K562 (cell line): ENCODE data around the gene TUBB6. TPM values are rescaled to one million over a fixed set of nuclear protein-coding genes. Genes with fewer than 3 reads are reported as not detected.

ENCODE experiments used
- ARNT ChIP-seq, 2 experiments: fragments of 450-650 bp; IDR thresholded peaks; 2 replicates each; pipeline ENCODE4 v1.6.1; 2016; ENCODE audit warnings: mild to moderate bottlenecking in 1 of 2
- BRD4 ChIP-seq: fragments of 200-600 bp; sonication (generic); IDR thresholded peaks from 2 replicates; pipeline ENCODE4 v1.6.1; 2017; ENCODE audit warnings: inconsistent platforms
- CBX5 ChIP-seq: IDR thresholded peaks from 2 replicates; pipeline ENCODE4 v1.6.1; 2014; ENCODE audit warnings: low read depth, borderline replicate concordance
- DEAF1 ChIP-seq: fragments of 450-650 bp; formaldehyde crosslinking; IDR thresholded peaks from 2 replicates; pipeline ENCODE4 v1.4.0; 2020; ENCODE audit warnings: mild to moderate bottlenecking, moderate library complexity
- ILK ChIP-seq: fragments of 450-650 bp; IDR thresholded peaks from 2 replicates; pipeline ENCODE4 v1.6.1; 2016; ENCODE audit warnings: missing genetic modification characterization, low read depth, mild to moderate bottlenecking, missing compliant biosample characterization, moderate library complexity, borderline replicate concordance
- MNT ChIP-seq, 2 experiments: fragments of 450-650 bp; conservative IDR thresholded peaks; 2 replicates each; pipeline ENCODE4 v1.6.1; 2017; ENCODE audit warnings: mild to moderate bottlenecking in 2 of 2, moderate library complexity in 2 of 2
- PML ChIP-seq: IDR thresholded peaks from 2 replicates; pipeline ENCODE4 v1.6.1; 2012; ENCODE audit warnings: low read length, inconsistent platforms
- POLR2A ChIP-seq: fragments of 450-650 bp; conservative IDR thresholded peaks from 2 replicates; pipeline ENCODE4 v1.6.1; 2016
- RBM14 ChIP-seq: fragments of 200-400 bp; formaldehyde crosslinking; IDR thresholded peaks from 2 replicates; pipeline ENCODE4 v1.6.1; 2018; ENCODE audit warnings: low read depth, mild to moderate bottlenecking, low read length, moderate library complexity, borderline replicate concordance; ENCODE audit not compliant: insufficient read depth
- RNF2 ChIP-seq: sonication (generic); IDR thresholded peaks from 2 replicates; pipeline ENCODE4 v1.6.1; 2016
- RUNX1 ChIP-seq: sonication (generic); IDR thresholded peaks from 2 replicates; pipeline ENCODE4 v1.6.1; 2016; ENCODE audit warnings: antibody characterized with exemption, low read depth
- SIRT6 ChIP-seq: IDR thresholded peaks from one replicate; pipeline ENCODE4 v1.6.1; 2012; ENCODE audit warnings: low read depth, mild to moderate bottlenecking, control low read depth, inconsistent platforms, low read length, moderate library complexity
- STAG1 ChIP-seq: sonication (generic); formaldehyde crosslinking; IDR thresholded peaks from 2 replicates; pipeline ENCODE4 v1.5.0; 2020; ENCODE audit warnings: missing genetic modification reagents, borderline replicate concordance
- TBP ChIP-seq: optimal IDR thresholded peaks from 2 replicates; pipeline ENCODE3; 2011; ENCODE audit warnings: low read depth, low read length, improper control_type of control experiment
- TCF15 ChIP-seq: fragments of 250-450 bp; sonication (Bioruptor Pico); IDR thresholded peaks from 2 replicates; pipeline ENCODE4 v1.8.0; 2022; ENCODE audit warnings: moderate library complexity, mild to moderate bottlenecking, inconsistent platforms
- ZC3H11A ChIP-seq: IDR thresholded peaks from 2 replicates; pipeline ENCODE4 v1.6.1; 2012; ENCODE audit warnings: low read depth, low read length, improper control_type of control experiment
- ZNF175 ChIP-seq: fragments of 200-800 bp; sonication (Bioruptor generic); IDR thresholded peaks from 2 replicates; pipeline ENCODE4 v1.6.1; 2016; ENCODE audit warnings: low read depth, mild to moderate bottlenecking, missing genetic modification characterization, missing compliant biosample characterization
- ZNF24 ChIP-seq: fragments of 450-650 bp; IDR thresholded peaks from 2 replicates; pipeline ENCODE4 v1.6.1; 2016
- ZNF589 ChIP-seq: fragments of 200-800 bp; sonication (Bioruptor generic); IDR thresholded peaks from 2 replicates; pipeline ENCODE4 v1.6.1; 2016; ENCODE audit warnings: low read depth, missing genetic modification characterization, missing compliant biosample characterization
- ZNF76 ChIP-seq: fragments of 250-450 bp; sonication (Bioruptor Pico); IDR thresholded peaks from 2 replicates; pipeline ENCODE4 v1.4.0; 2020; ENCODE audit warnings: mild to moderate bottlenecking, moderate library complexity, borderline replicate concordance
- ZNF77 ChIP-seq: fragments of 250-450 bp; sonication (Bioruptor Pico); IDR thresholded peaks from 2 replicates; pipeline ENCODE4 v1.5.0; 2020
- polyA plus RNA-seq, 8 experiments: library from polyadenylated mRNA; depleted of rRNA in 4 of 8; stranded (reverse) in 5 of 8; unstranded in 3 of 8; fragments of >200 nt; fragmentation: Nextera tagmentation in 2 of 8; fragmentation: Illumina TruSeq in 1 of 8; extraction: Ambion mirVana in 2 of 8; extraction: Trizol in 1 of 8; gene quantifications; 2 replicates each; pipeline versions ENCODE4 v1.2.1 to v1.2.3, GENCODE V29; 2011 to 2014; ENCODE audit warnings: inconsistent platforms in 1 of 8, missing spikeins in 1 of 8
- total RNA-seq, 7 experiments: library from RNA; depleted of rRNA in 6 of 7; stranded (reverse); fragments of >200 nt in 6 of 7; fragmentation: Illumina TruSeq in 2 of 7; extraction: Trizol in 2 of 7; gene quantifications; 2 replicates each; pipeline versions ENCODE4 v1.2.1 to v1.2.3, GENCODE V29; 2011 to 2021; ENCODE audit warnings: low replicate concordance in 1 of 7
- TF ChIP-seq, protein P1 (sequence below): sonication (generic); formaldehyde crosslinking; IDR thresholded peaks from 2 replicates; pipeline ENCODE4 v1.8.1; 2023; ENCODE audit warnings: mild to moderate bottlenecking, missing genetic modification reagents
- TF ChIP-seq, protein P2 (sequence below): sonication (generic); formaldehyde crosslinking; IDR thresholded peaks from 2 replicates; pipeline ENCODE4 v1.8.0; 2022; ENCODE audit warnings: mild to moderate bottlenecking, low read depth, missing genetic modification reagents
- TF ChIP-seq, protein P3 (sequence below): IDR thresholded peaks from 2 replicates; pipeline ENCODE4 v1.6.1; 2011; ENCODE audit not compliant: insufficient read length; ENCODE audit errors: extremely low read depth

Gene TUBB6
- total and polyA plus RNA-seq, 9 of the 15 experiments (the other 6 are each of a cell fraction or from before 2014, with no cell fraction given) = 43.9 to 404 (median 81.1) TPM

GRCh38 chr18:12283256-12283655, 24.8 kb upstream of the TUBB6 start (continued):
- TF ChIP-seq STAG1 (CRISPR knock-in tag) (peak; percentile 36; the same call in 1 of the 2 replicates), SIRT6 (no peak), ZNF175 (no peak), RUNX1 (no peak), ZC3H11A (no peak), CBX5 (no peak), TBP (no peak), RBM14 (no peak), DEAF1 (peak; percentile 68), ARNT (IDR thresholded peaks at IDR 0.05) (no peak), ILK (tag) (no peak), ZNF589 (CRISPR knock-in tag) (no peak), ZNF76 (CRISPR knock-in tag) (no peak), MNT (conservative IDR thresholded peaks at IDR 0.05) (0 out of 4 replicates have a peak, but pooled peaks of 1 of the 2 experiments have one; percentile 26), ZNF77 (no peak), BRD4 (no peak), POLR2A (no peak), TCF15 (CRISPR knock-in tag) (no peak), ZNF24 (no peak), PML (no peak), RNF2 (no peak)
- TF ChIP-seq, protein P1, sequence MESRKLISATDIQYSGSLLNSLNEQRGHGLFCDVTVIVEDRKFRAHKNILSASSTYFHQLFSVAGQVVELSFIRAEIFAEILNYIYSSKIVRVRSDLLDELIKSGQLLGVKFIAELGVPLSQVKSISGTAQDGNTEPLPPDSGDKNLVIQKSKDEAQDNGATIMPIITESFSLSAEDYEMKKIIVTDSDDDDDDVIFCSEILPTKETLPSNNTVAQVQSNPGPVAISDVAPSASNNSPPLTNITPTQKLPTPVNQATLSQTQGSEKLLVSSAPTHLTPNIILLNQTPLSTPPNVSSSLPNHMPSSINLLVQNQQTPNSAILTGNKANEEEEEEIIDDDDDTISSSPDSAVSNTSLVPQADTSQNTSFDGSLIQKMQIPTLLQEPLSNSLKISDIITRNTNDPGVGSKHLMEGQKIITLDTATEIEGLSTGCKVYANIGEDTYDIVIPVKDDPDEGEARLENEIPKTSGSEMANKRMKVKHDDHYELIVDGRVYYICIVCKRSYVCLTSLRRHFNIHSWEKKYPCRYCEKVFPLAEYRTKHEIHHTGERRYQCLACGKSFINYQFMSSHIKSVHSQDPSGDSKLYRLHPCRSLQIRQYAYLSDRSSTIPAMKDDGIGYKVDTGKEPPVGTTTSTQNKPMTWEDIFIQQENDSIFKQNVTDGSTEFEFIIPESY (CRISPR knock-in tag) = no peak
- TF ChIP-seq, protein P2, sequence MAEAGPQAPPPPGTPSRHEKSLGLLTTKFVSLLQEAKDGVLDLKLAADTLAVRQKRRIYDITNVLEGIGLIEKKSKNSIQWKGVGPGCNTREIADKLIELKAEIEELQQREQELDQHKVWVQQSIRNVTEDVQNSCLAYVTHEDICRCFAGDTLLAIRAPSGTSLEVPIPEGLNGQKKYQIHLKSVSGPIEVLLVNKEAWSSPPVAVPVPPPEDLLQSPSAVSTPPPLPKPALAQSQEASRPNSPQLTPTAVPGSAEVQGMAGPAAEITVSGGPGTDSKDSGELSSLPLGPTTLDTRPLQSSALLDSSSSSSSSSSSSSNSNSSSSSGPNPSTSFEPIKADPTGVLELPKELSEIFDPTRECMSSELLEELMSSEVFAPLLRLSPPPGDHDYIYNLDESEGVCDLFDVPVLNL = no peak
- TF ChIP-seq, protein P3, sequence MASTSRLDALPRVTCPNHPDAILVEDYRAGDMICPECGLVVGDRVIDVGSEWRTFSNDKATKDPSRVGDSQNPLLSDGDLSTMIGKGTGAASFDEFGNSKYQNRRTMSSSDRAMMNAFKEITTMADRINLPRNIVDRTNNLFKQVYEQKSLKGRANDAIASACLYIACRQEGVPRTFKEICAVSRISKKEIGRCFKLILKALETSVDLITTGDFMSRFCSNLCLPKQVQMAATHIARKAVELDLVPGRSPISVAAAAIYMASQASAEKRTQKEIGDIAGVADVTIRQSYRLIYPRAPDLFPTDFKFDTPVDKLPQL = no peak
